Measurements from ENCODE around the gene MRPL36. TPM values are rescaled to one million over a fixed set of nuclear protein-coding genes. Genes with fewer than 3 reads are reported as not detected.

The MRPL36 gene
- polyA plus RNA-seq, 5 donors: 22.7 to 32.5 (median 27.5) TPM

- no peak for DNase-seq
Observed at GRCh38 chr5:1768283-1769000, 31.2 kb downstream of the MRPL36 start.

DNA sequence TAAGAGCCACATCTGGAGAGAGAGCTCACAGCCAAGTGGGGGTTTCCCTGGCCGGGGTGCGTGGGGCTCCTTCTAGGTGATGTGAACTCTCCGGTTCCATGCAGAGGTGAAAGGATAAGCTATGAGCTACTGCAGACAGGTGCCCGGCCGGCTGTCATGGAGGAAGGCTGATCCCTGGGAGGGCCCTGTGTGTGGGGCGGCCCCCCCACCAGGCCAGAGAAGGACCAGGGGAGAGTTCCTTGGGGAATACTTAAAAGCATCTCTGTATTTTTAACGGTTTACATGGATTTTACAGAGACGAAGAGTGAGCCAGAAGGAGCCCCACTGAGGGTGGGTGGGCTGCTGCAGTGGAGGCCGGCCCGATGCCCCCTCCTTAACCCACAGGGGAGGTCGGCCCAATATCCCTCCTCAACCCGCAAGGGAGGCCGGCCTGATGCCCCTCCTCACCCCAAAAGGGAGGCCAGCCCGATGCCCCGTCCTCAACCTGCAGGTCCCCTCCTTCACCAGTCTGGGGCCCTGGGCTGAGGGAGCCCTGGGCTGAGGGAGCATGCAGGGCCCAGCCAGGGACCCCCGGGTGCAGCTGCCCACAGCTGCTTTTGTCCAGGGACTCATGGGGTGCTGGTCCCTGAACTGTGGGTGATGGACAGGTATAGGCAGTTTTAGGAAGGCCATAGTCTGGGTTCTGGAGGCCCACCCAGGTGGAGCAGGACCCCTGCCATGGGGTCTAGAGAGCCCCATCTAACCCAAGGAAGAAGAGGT, 31.9 kb downstream of the MRPL36 start:
- no peak for DNase-seq

DNA sequence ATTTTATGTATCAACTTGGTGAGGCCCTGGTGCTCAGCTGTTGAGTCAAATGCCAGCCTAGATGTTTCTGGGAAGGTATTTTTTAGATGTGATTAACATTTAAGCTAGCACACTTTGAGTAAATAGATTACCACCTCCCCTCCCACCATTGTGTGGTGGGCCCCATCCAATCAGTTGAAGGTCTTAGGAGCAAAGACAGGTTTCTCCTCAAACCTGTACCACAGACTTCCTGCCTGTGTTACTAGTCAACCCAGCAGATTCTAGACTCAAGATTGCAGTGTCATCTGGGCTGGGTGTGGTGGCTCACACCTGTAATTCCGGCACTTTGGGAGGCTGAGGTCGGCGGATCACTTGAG, 33.8 kb downstream of the MRPL36 start:
- DNase-seq: no peak

GRCh38 chr5:1765141-1765879, 34.3 kb downstream of the MRPL36 start:
- no peak for DNase-seq

DNA sequence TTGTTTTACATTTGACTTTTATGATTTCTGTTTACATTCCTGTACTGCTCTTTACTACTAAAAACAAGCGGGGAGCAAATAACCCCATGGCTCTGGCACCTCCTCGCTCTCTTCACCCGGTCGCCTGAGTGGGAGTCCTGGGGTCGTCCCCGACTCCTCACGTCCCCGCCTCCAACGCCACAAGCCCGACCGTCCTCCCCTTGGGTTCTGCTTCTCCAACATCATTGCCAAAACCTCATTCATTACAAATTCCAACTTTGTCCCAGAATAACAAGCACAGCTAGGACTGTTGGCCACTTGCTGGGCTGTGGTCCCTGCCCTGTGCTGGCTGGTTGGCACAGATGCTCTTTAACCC, 35.1 kb downstream of the MRPL36 start:
- DNase-seq: no peak

GRCh38 chr5:1763960-1764605, 35.6 kb downstream of the MRPL36 start:
- no peak for DNase-seq

- DNase-seq: peak; percentile 30 to 48
Observed at GRCh38 chr5:1763548-1763911, 36.1 kb downstream of the MRPL36 start.

GRCh38 chr5:1762883-1763547, 36.6 kb downstream of the MRPL36 start:
- no peak for DNase-seq

- no peak for DNase-seq
Observed at GRCh38 chr5:1762121-1762882, 37.3 kb downstream of the MRPL36 start.

- DNase-seq: no peak
Observed at GRCh38 chr5:1761453-1761755, 38.2 kb downstream of the MRPL36 start.

GRCh38 chr5:1760656-1761452, 38.8 kb downstream of the MRPL36 start:
- no peak for DNase-seq

- no peak for DNase-seq
Observed at GRCh38 chr5:1760231-1760630, 39.4 kb downstream of the MRPL36 start.

- DNase-seq: no peak
Observed at GRCh38 chr5:1759378-1759970, 40.2 kb downstream of the MRPL36 start.

GRCh38 chr5:1758574-1758973, 41.1 kb downstream of the MRPL36 start:
- no peak for DNase-seq

GRCh38 chr5:1757511-1757910, 42.1 kb downstream of the MRPL36 start:
- DNase-seq: no peak

GRCh38 chr5:1756481-1756880, 43.2 kb downstream of the MRPL36 start:
- no peak for DNase-seq

DNA sequence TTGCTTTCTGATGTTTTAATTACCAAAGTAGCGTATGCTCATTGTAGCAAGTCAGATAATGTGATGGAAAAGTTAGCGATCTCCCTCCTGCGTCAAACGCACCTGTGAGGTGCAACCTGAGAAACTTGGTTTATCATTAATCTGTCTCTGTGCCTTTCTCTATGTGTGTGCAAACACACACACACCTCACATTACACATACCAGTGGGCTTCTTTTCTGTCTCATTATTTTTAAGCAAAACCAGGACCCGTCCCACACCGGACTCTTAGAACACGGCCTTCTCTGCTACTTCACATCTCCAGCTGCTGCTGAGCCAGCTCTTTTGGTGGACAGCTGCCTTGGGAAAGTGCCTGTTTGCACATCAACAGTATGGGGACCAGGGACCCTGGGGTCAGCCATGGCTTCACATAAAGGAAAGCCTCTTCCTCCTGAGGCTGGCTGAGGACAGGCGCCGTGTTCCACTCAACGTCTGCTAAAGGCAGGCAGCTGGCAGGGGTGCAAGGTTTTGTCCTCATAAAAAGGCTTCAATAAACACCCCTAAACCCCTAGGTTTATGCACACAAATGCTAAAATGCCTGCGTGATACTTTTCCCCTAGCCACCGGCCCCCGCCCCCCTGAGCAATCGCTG, 44.2 kb downstream of the MRPL36 start:
- DNase-seq: no peak

DNA sequence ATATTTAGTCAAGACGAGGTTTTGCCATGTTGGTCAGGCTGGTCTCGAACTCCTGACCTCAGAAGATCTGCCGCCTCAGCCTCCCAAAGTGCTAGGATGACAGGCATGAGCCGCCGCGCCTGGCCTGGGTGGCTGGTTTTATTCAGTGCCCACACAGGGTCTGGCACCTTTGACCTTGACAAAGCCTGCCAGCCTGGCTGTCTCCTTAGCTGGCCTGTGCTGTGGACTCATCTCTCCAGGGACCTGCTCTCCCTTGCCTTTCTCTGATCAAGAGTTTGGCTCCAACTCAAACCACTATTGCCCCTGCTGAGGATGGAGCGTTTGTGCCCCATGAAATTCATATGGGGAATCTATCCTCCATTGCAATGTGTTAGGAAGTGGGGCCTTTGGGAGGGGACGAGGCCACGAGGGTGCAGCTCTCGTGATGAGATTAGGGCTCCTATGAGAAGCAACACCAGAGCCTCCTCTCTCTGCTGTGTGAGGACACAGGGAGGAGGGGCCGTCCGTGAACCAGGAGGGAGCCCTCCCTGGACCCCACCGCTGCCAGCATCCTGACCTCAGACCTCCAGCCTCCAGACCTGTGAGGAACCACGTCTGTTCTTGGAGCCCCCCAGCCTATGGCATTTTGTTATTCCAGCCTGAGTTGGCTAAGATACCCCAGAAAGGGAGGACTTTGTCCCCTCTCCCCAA, 45.0 kb downstream of the MRPL36 start:
- DNase-seq: no peak

DNA sequence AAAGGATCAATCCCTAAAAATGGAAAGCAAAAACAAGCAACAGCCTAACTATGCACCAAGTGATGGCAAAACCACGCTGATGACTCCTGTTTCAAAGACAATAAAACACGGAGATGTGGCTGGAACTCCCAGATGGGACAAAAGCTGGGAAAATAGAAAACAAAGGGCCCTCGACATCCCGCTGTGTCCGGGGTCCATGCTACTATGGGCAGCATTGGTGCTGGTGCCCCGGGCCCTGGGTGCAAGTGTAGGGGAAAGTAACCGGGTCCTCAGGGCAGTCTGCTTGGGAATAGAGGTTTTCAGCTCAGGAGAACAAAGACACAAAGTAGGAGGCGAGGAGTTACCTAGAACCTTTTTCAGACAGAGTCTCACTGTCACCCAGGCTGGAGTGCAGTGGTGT, 46.1 kb downstream of the MRPL36 start:
- no peak for DNase-seq

Measured in right lung (tissue), 5 donors.